A549 treated with Mapracorat at 1 μM for 4 hours (cell line): ENCODE data around the gene CYS1. TPM values are rescaled to one million over a fixed set of nuclear protein-coding genes. Genes with fewer than 3 reads are reported as not detected.

Source experiments
- total RNA-seq: library from RNA; stranded (reverse); fragments of 200-300 nt; extraction: Qiagen RNA extraction; gene quantifications from 5 replicates; pipeline ENCODE4 v1.2.3, GENCODE V29; 2022

The CYS1 gene, protein sequence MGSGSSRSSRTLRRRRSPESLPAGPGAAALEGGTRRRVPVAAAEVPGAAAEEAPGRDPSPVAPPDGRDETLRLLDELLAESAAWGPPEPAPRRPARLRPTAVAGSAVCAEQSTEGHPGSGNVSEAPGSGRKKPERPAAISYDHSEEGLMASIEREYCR
- total RNA-seq = 1.1 to 2.0 TPM (median 1.5 TPM) in 5 replicates

DNA sequence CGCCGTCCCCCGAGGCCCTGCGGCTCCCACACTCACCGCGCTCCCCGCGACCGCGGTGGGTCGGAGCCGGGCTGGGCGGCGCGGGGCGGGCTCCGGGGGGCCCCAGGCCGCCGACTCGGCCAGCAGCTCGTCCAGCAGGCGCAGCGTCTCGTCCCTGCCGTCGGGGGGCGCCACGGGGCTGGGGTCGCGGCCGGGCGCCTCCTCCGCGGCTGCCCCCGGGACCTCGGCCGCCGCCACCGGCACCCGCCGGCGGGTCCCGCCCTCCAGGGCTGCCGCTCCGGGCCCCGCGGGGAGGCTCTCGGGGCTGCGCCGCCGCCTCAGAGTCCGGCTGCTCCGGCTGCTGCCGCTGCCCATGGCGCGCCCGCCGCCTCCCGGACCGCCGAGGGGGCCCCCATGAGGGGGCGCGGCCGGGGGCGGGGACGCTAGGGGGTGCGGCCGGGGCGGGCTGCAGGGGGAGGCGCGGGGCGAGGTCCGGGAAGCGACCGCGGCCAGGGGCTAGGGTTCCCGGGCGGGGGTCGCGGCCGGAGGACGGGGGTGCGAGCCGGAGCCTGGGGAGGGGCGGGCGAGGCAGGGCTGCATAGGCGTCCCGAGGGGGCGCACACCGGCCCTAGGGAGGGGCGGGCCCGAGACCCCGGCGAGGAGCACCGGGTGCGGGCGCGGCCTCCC, at the start of gene CYS1:
CYS1 (minus strand) TSS at position 542 of the 666 bp plus-strand sequence; CDS start at position 354, 188 bp downstream.

DNA sequence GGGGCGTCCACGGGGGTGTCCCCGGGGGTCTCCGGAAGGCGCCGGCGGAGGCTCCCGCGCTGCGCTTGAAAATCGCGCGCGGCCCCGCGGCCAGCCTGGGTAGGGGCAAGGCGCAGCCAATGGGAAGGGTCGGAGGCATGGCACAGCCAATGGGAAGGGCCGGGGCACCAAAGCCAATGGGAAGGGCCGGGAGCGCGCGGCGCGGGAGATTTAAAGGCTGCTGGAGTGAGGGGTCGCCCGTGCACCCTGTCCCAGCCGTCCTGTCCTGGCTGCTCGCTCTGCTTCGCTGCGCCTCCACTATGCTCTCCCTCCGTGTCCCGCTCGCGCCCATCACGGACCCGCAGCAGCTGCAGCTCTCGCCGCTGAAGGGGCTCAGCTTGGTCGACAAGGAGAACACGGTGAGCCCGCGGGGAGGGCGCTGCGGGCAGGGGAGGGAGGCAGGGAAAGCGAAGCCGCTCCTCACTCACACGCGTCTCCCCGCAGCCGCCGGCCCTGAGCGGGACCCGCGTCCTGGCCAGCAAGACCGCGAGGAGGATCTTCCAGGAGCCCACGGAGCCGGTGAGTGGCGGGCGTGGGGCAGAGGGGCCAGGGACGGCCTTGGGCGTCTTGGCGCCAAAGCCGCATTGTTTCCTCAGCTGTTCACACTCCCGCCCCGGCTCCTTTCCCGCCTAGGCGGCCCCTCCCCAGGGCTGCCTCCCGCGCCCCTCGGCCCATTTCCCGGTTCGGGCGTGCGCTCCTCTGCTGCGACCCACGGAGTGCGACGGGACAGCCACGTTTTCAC, 42.5 kb upstream of the CYS1 start, which contains the start of gene RRM2:
RRM2 (plus strand) TSS at position 240 of the 781 bp plus-strand sequence; CDS start at position 300, 60 bp downstream.

DNA sequence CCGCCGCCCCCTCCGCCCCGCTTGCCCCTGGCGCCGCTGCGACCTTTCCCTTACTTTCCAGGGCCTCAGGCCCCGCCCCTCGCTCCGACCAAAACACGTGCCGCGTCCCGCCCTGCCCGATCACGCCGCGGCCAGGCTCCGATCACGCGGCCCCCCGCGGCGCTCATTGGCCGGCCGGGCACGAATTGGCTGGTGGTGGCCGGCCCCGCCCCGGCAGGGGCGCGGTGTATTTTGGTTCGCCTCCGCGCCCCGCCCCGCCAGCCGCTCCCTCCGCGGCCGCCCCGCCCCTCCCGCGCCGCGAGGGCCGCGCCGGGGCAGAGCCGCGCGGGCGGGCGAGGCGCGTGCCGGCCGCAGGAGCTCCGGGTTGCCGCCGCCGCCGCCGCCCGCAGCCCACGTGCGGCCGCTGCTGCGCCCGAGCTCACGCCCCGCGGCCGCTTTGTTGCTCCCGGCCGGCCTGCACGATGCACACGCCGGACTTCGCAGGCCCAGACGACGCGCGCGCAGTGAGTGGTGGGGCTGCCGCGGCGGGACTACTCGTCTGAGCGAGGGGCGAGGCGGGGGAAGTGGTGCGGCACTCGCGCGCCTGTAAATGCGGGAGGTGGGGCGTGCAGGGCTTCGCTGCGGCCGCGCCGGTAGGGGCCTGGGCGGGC, 36.8 kb downstream of the CYS1 start, which contains the start of gene KLF11:
KLF11 (plus strand) TSS at position 295 of the 650 bp plus-strand sequence; CDS start at position 462, 167 bp downstream.

Other genes starting within 250 kb of the CYS1 start
- gene TAF1B, start 236.9 kb downstream of the CYS1 start, total RNA-seq = 22.9 to 41.9 TPM (median 24.9 TPM) in 5 replicates
- gene GRHL1, start 128.7 kb downstream of the CYS1 start, total RNA-seq = 0.88 to 1.5 TPM (median 1.1 TPM) in 5 replicates
- gene KLF11, start 36.9 kb downstream of the CYS1 start, total RNA-seq = 3.1 to 4.7 TPM (median 3.9 TPM) in 5 replicates
- 190 to 245 TPM (median 220 TPM) in 5 replicates for gene RRM2, start 42.3 kb upstream of the CYS1 start, total RNA-seq
- gene HPCAL1, start 222.5 kb upstream of the CYS1 start, total RNA-seq = 178 to 259 TPM (median 249 TPM) in 5 replicates